CD4-positive, alpha-beta T cell treated with Interleukin-4 for 4 hours (primary cell): ENCODE measurements around the gene SLC2A1.
A peak's percentile ranks its signal among the peaks of the same experiment; 100 is the strongest.

ENCODE experiments used
- DNase-seq: peaks from one replicate; pipeline ENCODE4 v3.0.0-alpha.2; 2020

The SLC2A1 gene

GRCh38 chr1:42940851-42941639 lies 17.6 kb downstream of the SLC2A1 start:
- DNase-seq = no peak

GRCh38 chr1:42938645-42939615 lies 19.7 kb downstream of the SLC2A1 start:
- DNase-seq = no peak

- peak; percentile 65 for DNase-seq
Observed at GRCh38 chr1:42937836-42938644, 20.6 kb downstream of the SLC2A1 start.

GRCh38 chr1:42937141-42937696 lies 21.4 kb downstream of the SLC2A1 start:
- peak; percentile 50 for DNase-seq

GRCh38 chr1:42936309-42937078 lies 22.2 kb downstream of the SLC2A1 start:
- peak; percentile 80 for DNase-seq

- DNase-seq = no peak
Observed at GRCh38 chr1:42935971-42936308, 22.7 kb downstream of the SLC2A1 start.

DNA sequence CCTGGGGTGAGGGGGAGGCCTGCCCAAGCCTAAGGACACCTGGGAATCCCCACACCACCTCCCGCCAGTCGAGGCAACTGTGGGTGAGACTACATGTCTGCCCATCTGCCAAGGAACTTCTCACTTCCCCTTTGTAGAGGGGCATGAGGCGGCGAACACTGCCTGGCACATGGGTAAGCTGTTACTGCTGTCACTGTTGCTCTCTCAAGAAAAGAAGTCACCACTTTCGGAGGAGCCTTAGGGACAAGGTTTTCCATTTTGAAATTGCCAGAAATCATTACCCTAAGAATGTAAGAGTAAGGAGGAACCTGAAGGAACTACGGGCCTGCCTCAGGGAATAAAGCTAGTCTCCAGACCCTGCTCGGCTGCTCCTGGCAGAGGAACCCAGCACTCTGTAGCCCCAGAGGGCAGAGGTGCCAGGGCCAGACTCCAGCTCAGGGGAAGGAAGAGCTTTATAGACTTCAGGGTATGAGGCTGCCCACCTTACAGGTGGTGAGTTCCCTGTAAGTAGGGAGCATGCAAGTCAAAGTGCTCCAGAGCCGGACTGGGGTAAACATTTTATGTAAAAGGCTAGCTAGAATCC lies 23.3 kb downstream of the SLC2A1 start:
- peak; percentile 33 for DNase-seq

GRCh38 chr1:42934541-42935312 lies 23.9 kb downstream of the SLC2A1 start:
- DNase-seq = no peak

- no peak for DNase-seq
Observed at GRCh38 chr1:42933610-42934491, 24.8 kb downstream of the SLC2A1 start.

- no peak for DNase-seq
Observed at GRCh38 chr1:42933060-42933586, 25.5 kb downstream of the SLC2A1 start.

GRCh38 chr1:42932442-42932941 lies 26.2 kb downstream of the SLC2A1 start:
- DNase-seq = no peak

- DNase-seq = peak; percentile 89
Observed at GRCh38 chr1:42931911-42932422, 26.7 kb downstream of the SLC2A1 start.

DNA sequence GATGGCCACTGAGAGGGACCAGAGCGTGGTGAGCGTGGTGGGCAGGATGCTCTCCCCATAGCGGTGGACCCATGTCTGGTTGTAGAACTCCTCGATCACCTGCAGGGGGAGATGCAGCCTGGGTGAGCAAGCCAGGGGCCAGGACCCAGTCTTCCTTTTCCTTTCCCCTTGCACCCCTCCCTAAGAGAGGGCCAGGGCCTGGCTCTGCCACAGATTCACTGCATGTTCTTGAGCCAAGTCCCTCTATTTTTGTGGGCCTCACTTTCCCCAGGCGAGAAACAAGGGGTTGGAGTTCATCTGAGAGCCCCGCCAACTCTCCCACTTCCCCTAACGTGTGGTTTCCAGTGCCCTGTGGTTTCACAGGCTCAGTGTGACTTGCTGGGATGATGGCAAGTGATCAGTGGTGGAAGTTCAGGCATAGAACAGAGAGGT lies 27.5 kb downstream of the SLC2A1 start:
- peak; percentile 69 for DNase-seq

DNA sequence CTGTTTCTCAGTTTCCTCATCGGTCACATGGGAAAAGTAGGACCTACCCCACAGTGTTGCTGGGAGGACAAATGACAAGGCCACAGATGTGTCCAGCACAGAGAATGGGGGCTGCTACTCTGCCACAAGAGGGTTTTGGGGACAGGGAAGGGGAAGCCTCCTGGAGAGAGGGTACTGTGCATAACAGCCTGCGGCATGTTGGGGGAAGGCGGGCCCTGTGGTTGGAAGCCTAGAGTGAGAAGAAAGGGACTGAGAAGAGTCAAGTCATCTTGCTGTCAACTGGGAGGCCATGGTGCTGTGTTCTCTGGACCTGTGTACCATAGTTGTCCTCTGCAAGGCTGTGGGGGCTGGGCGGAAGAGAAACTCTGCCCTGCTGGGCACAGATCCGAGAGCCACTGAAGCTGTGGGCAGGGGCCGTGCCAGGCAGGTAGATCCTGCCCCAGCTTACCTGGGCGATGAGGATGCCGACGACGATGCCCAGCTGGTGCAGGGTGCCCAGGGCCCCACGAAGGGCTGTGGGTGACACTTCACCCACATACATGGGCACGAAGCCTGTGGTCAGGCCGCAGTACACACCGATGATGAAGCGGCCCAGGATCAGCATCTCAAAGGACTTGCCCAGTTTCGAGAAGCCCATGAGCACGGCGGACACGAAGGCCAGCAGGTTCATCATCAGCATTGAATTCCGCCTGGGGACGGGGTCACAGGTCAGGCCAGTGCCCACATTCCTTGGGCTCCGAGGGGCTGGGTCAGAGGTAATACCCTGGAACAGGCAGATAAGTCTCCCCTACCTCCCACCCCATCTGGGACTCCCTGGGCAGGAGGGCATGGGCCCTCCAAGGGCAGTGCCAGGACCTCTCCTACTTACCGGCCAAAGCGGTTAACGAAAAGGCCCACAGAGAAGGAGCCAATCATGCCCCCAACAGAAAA lies 28.2 kb downstream of the SLC2A1 start:
- no peak for DNase-seq

GRCh38 chr1:42929434-42930177 lies 29.1 kb downstream of the SLC2A1 start:
- no peak for DNase-seq

- no peak for DNase-seq
Observed at GRCh38 chr1:42928859-42929258, 29.8 kb downstream of the SLC2A1 start.
